Lung microvascular endothelial cell (primary cell): ENCODE measurements around the gene EIF3L. TPM values are rescaled to one million over a fixed set of nuclear protein-coding genes. Genes with fewer than 3 reads are reported as not detected.

Source experiments
- DNase-seq, 2 donors: peaks; one replicate each; pipeline versions ENCODE4 v3.0.0 to v3.0.0-alpha.2; 2010; ENCODE audit warnings: low read depth in 2 of 2
- total RNA-seq: library from RNA; depleted of rRNA; stranded (reverse); fragments of >200 nt; gene quantifications from 2 replicates; pipeline ENCODE4 v1.2.1, GENCODE V29; 2014

Gene EIF3L
- total RNA-seq, 1 donor from 2014 or later, result 344 TPM

DNA sequence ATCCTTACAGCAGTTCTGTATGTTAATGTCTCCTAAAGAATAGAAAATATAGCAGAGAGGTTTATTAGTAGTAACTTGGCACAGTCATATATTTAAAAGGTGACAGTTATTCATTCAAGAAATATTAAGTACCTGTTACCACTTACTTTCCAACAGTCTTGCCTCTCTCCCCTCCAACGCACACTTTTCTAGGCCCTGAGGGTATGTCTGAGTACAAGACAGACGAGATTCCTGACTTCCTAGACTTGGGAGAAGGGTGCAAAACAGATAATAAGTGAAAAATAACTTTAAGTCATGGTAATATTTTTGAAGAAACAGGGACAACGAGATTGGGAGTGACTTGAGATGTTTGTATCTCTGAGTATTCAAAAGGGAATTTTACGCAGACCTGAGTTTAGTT lies 1.6 kb downstream of the EIF3L start:
- DNase-seq, result no peak

DNA sequence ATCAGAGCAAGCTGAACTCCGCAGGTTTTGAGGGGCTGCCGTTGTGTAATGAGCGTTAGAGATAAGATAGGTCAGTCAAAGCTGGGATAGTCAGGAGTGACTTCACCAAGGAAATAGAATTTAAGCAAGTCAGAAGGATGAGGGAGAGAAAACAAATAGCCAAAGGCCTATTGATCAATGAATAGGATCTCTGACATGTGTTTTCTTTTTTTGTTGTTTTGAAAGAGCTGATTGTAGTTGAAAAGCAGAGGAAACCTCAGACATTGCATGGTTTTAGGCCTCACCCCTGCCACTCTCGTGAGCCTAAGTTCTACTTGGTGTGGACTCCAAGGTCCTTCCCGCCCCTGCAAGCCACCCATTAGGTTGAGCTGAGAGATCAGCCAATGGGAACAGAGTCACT lies 3.2 kb downstream of the EIF3L start:
- no peak for DNase-seq

DNA sequence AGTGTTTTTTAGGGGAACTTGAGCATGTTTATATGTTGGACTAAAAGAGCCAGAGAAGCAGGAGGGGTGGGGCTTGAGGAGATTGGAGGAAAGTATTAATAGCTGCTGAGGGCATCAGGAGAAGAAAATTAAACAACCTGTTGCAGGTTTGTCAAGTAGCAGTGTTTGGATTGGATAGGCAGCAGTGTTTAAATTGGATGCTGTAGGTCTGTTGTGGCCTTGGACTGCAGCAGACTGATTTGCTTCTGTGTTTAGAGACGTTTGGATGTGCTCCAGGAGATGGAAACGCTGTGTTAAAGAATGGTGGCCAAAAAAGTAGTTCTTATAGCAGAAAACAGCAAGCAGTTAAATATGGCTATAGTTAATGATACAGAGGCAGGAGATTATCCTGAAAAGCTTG lies 5.7 kb downstream of the EIF3L start:
- no peak for DNase-seq

DNA sequence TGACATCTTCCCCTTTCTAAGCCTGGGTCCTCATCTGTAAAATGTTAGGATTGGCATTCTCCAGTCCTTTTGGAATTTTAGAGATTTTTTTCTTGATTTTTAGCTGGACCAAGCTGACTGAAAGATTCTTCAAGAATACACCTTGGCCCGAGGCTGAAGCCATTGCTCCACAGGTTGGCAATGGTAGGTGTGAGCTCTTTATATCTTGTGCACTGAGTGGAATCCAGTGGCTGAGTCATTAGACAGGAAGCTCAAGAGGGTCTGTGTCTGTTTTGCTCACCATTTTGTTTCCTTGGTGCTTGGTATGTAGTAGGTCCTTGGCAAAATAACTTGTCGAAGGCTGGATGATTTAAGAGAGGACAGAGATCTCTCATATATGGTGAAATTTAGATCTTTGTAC lies 6.2 kb downstream of the EIF3L start:
- DNase-seq, result no peak

DNA sequence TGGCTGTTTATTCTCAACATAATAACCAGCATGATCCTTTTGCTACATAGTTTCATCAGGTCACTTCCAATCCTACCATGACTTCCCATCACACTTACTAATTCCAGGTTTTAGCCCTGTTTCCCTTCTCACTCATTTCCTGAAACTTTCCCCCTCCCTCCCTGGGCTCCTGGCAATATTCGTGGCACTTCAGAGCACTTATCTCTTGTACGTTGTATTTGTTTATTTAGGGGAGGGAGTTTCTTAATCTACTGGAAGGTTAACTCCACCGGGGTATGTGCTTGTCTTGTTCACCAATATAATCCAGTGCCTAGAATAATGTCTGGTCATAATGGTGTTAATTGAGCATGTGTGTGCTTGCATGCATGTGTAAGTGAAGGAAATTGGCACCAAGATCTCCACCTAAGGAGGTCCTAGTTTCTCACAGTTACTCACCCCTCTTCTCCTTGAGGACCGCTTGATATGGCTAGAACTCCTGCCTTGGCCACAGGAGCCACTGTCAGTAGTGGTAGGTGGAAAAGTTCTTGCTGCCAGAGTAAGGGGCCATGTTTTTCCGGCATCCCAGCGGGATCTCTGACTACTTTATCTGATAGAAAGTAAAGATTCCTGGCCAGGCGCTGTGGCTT lies 11.7 kb downstream of the EIF3L start:
- DNase-seq, result peak in 1 of 2 donors; percentile 19

DNA sequence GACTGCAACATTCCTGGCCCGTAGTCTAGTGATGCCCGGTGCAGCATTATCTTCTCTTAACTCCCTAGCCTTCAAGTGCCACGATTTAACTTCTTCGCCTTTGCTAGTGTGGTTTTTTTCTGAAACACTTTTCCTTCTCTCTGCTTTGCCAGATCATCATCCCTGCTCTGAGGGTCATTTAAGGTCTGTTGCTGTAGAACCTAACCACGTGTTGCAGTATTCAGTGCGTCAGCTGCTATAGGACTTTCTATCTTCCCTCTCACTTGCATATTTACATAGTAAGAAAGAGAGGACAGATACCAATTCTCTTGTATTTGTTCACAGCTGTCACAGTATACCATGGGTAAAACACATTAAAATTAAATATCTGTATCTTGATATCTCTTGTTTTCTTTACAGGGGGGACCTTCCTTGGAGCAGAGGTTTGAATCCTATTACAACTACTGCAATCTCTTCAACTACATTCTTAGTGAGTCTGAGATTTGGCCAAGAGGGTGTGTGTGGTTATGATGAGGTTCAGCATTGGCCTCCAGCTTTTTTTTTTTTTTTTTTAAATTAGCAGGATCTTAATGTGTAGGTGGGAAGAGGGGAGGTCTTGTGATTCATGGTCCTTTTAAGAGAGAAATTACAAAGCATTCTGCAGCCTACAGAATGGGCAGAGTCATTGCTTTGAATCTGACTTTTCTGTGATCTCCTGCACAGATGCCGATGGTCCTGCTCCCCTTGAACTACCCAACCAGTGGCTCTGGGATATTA lies 13.5 kb downstream of the EIF3L start:
- no peak for DNase-seq

DNA sequence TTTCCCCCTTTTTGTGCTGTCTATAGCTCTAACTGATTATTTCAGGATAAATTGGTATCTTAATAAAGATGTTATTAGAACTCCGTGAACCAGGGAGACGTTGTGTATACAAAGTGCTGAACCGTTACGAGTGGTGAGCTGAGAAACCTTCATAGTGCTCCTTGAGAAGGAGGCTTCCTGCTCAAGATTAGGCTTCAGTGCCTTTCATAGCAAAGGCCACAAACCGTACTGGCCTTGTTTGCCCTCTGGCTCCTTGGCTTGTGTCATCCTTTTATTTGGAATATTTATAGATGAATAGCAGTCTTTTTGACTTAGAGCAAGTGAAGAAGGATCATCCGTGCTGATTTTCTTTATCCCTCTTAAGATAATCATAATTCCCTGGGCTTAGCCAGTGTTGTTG lies 16.3 kb downstream of the EIF3L start:
- DNase-seq, result no peak

DNA sequence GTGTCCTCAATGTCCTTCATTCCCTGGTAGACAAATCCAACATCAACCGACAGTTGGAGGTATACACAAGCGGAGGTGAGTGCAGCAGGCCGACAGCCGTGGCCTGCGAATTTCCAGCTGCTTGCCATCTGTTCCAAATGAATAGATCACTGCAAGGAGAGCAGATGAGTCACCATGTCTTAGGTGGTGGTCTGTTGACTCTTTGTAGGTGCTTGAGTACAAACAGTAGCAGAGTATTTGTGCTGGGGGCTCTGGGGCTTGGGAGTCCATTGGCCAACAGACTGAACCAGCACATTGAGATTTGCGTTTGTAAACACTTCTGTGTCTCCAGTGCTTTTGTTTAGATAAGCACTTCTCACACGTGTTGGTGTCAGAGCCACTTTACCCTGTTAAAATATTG lies 21.1 kb downstream of the EIF3L start:
- no peak for DNase-seq

DNA sequence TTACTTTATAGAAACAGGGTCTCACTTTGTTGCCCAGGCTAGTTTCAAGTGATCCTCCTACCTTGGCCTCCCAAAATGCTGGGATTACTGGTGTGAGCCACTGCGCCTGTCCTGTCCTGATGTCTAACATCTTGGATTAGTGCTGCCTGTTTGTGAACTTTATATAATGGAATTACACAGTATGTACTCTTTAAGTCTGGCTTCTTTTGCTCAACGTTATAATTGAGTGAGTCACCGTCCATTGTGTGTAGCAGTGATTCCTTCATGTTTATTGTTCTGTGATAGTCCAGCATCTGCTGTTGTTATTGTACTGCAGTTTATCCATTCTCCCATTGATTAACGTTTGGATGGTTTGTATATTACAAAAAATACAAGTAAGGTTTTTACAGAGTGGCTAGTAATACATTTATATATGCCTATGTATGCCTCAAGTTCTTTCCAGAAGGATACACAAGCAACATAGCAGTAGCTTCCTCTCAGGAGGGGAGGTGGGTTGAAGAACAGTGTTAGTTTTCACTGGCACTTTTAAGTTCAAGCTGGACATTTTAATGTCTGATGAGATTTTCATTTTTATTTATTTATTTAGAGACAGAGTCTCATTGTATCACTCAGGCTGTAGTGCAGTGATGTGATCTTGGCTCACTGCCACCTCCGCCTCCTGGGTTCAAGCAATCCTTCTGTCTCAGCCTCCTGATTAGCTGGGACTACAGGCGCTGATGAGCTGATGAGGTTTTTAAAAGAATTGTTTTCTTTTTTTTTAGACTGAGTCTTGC lies 31.6 kb downstream of the EIF3L start:
- DNase-seq, result peak; percentile 26 to 74

DNA sequence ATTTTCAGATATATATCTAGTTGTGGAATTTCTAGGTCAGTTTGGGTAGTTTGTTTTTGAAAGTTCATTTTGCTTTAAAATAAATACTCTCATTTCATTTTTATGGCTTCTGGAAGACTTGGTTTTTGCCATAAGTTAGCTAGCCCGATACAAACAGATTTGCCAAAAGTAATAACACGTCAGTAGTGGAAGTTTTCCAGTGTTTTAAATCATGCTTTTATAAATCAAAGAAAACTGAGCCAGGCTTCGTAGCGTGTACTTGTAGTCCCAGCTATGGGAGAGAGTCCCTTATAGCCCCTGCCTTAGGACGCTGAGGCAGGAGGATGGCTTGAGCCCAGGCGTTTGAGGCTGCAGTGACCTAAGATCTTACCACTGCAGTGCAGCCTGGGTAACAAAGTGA lies 35.2 kb downstream of the EIF3L start:
- no peak for DNase-seq

DNA sequence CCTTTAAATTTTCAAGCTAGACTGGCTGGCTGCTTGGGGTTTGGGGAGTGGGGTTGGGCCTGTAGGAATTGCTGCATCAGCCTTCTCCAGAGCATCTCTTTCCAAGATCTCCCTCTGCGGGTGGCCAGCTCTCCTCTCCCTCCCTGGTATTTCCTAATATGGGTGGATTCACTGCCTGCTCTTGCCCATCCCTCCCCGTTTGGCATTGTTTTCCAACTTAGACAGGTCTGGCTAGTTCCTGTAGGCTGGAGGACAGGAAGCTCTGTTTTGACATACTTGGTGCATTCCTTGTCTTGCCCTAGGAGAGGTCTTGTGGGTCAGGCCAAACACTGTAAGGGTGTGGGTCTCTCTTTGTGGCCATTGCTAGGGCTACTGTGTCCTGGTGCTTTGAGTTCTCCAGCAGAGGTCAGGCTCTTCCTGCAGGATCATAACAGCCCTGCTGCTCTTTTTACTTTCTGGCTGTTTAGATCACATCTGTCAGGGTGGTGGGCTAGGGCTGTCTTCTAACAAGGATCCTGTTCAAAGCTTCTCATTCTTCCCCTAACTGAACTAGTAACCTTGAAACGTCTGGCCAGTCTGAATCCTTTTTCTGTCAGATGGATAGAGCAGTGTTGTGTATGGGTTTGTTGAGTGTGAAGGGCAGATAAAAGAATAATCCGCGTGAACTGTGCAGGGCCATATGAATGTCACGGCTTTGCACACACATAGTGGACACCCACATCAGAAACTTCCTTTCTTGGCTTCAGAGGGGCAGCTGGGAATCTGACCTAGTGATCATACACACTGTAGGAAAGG lies 38.6 kb downstream of the EIF3L start:
- DNase-seq, result peak; percentile 76 to 82

DNA sequence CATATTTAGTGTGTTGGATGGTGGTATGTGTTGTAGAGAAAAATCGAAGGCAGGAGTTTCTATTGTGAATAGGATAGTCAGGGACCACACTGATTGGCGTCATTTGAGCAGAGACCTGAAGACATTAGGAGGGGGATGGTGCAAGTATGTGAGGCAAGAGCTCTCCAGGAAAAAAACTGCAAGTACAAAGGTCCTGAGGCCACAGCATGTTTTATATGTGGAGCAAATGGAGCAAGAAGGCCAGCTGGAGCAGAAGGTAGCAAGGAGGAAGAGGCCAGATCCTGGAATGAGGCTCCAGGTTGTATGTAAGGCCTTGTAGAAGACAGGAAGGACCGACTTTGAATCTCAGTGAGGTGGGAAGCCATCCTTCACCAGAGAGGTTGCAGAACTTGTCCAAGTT lies 42.7 kb downstream of the EIF3L start:
- no peak for DNase-seq

DNA sequence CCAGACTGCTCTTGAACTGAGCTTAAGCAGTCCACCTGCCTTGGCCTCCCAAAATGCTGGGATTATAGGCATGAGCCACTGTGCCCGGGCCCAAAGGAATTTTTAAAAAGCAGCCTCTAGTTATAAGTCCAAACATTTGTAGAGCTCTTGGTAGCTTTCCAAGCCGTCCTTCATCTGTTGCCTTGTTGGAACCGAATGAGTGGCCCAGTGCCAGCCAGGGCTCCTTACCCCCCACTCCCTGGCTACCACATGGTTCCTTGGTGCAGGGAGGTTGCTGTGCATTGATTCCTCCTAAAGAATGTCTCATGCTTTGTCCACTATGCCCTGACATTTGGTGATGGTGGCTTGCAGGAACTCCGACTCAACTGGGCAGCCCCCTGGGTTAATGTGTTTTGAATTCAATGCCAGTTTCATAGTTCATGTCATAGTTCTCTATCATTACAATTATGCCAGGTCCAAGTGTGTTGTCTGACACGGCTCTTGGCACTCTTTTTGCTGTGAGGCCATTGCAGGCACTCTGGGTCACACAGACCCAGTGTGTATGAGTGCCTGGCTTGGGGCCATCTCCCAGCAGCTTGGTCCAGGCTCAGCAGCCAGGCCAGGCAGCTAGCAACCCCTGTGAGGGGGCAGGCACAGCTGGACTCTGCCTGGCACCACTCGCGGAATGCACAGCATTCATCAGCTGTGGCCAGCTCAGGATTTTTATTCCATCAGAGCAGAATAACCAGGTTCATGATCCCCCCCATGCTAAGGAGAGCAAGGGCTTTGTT lies 43.5 kb downstream of the EIF3L start:
- peak in 1 of 2 donors; percentile 31 for DNase-seq

DNA sequence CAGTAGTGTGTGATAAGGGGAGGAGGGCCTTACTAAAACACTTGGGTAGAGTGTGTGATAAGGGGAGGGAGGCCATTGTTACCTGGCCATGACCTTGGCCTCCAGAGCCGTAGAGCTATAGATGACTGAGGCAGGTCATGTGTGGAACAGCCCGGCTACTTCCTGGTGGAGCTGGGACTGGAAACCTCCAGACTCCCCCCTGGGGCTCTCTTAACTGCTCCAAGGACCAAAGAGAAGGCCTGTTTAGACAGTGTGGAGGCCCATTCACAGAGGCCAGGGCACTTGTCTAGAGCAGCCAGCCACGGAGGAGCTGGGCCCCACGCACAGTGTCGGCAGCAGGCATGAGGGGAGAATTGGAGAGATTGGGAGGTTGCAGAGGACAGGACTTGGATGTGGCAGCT lies 44.4 kb downstream of the EIF3L start:
- DNase-seq, result no peak

DNA sequence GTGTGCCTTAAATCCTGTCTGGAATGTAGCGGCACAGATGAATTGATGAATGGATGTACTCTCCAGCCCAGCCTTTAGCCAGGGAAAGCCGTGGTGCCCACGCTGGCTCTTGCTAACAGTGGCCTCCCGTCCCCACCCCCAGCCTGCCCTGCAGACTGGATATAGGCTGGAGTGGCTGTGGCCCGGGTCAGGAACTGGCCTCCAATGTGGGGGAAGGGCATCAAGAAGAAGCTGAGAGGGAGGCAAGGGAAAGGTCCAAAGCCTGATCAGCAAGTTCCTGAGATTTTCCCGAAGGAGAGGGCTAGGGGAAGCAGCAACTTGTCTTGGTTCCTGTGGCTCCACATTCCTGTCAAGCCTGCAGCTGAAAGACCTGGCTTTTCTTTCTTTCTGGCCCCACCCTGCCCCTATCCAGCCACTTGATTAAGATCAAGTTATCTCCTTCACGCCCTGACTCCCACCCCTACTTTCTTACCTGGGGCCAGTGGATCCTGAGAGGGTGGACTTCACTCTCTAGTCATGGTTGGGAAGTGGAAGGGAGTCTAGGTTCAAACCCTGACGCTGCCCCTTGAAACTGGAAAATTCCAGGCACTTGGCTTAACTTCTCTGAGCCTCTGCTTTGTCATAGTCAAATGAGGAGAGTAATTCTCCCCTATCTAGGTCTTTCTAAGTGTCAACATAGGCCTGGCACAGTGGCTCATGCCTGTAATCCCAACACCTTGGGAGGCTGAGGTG lies 45.9 kb downstream of the EIF3L start:
- no peak for DNase-seq

DNA sequence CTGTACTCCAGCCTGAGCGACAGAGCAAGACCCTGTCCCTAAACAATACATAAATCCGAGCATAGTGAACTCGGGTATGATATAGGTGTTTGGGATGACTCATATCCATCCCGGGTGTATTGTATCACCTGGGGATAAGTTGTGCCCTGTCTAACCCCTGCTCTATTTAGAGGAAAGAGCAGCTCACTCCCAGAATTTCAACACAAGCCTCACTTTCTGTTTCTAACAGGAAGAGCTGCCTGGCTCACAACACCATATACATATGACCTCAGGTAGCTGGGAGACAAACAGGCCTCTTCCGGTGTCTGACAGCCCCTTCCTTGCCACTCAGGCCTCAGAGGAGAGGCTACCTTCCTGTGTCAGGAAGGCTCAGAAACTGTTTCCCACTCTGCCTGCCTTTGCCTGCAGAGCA lies 47.0 kb downstream of the EIF3L start:
- DNase-seq, result peak; percentile 86 to 88

DNA sequence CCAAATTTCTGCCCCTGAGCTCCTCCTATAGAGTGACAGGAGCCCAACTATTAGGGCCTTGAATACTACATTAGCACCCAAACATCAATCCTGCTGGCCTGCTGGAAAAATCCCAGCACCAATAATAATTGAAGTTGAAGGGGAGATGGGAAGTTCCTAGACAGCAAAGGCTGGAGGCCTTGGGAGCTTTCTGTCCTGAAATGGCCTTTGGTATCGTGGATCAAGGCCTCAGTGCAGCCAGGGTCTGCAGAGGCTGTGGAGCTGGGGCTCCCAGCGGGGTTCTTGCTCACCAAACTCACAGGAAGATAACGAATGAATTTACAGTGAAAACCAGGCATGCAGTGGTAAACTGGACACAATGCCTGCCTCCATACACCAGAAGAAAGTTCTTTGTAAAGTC lies 47.7 kb downstream of the EIF3L start:
- DNase-seq, result no peak

DNA sequence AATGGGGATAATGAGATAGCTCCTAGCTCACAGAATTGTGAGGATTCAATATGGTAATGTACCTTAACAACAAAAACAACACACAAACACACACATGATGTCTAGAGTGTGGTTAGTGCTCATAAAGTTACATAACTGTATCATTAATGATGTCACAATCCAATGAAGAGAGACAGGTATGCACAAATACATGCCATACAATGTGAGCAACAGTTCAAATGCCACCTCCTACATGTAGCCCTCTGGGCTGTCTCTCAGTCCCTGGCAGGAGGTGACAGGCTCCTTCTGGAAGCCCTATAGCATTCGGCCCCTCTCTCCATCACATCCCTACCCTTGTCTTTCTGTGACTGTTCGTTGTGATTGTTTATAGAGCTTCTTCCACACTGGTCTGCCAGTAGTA lies 48.6 kb downstream of the EIF3L start:
- no peak for DNase-seq

DNA sequence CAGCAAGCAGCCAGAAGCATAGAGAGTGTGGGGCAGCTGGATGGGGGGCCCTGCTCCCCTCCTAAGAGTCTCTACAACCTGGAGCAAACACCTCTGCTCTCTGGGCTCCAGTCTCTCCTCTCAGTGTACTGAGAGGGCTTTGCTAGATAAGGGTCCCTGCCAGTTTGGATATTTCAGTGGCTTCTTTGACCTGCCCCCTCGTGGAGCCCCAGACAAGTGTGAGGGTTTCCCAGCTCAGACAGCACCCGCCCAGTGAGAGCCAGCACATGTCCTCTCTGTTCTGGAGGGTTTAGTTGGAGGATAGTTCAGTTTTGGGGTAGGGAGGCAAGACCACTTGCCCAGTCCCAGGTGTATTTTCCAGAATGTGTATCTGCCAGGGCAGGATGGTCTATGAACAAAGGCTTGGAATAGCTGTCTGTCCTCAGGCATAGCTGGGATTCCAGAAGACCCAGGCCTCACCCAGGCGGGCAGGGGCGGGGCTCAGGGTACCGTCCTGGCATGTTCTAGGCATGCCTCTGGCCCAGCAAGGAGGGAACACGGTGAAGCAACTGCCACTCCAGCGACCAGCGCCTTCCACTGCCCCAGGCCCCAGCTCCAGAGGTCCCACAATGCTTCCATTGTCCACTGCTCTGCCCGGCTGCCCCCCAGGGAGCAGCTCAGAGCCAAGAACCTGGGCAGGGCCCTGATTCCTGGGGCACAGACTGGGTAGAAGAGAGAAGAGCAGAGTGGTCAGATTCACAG lies 49.4 kb downstream of the EIF3L start:
- no peak for DNase-seq
